Psoas muscle (tissue), 8 donors: Measurements from ENCODE around the gene TMEM74B. TPM values are rescaled to one million over a fixed set of nuclear protein-coding genes. Genes with fewer than 3 reads are reported as not detected.

Experiments
- ATAC-seq, 4 donors: fragments of 200-7000 bp; cut with Tn5 transposase; one replicate each; pipeline ENCODE4 v1.9.1; 2020; ENCODE audit warnings: moderate library complexity in 3 of 4, mild to moderate bottlenecking in 2 of 4
- DNase-seq, 2 donors: peaks; one replicate each; pipeline ENCODE4 v3.0.0-alpha.2; 2020
- H3K27ac ChIP-seq: fragments of 200-600 bp; one replicate; pipeline ENCODE4 v1.8.0; 2022
- H3K27me3 ChIP-seq, 3 donors: fragments of 200-600 bp in 1 of 3; one replicate each; pipeline versions ENCODE4 v1.6.1 to v1.8.0; 2013 to 2022; ENCODE audit warnings: low read length in 2 of 3, mild to moderate bottlenecking in 2 of 3, moderate library complexity in 1 of 3; ENCODE audit not compliant: insufficient read depth in 3 of 3
- H3K36me3 ChIP-seq, 2 donors: fragments of 200-600 bp in 1 of 2; one replicate each; pipeline versions ENCODE4 v1.6.1 to v1.8.0; 2013 to 2022; ENCODE audit warnings: low read depth in 1 of 2, mild to moderate bottlenecking in 1 of 2, moderate library complexity in 1 of 2; ENCODE audit not compliant: insufficient read depth in 1 of 2
- H3K4me1 ChIP-seq: fragments of 200-600 bp; one replicate; pipeline ENCODE4 v1.8.0; 2022
- H3K4me3 ChIP-seq: fragments of 200-600 bp; one replicate; pipeline ENCODE4 v1.8.0; 2022; ENCODE audit warnings: mild to moderate bottlenecking
- H3K9me3 ChIP-seq: fragments of 200-600 bp; one replicate; pipeline ENCODE4 v1.8.0; 2022
- CTCF ChIP-seq: fragments of 200-600 bp; IDR thresholded peaks from one replicate; pipeline ENCODE4 v1.8.0; 2022; ENCODE audit warnings: antibody characterized with exemption
- WGBS, 3 donors: extraction: QIAGEN DNeasy Blood & Tissue Kit; methylation state at CpG; one replicate each; pipeline versions ENCODE4 v1.1.6 to v1.1.7; 2013; 5-methylcytosine and 5-hydroxymethylcytosine counted together
- intact Hi-C, 2 donors: fragments of 100-400 bp; cut with DNase I; formaldehyde crosslinking; loops; one replicate each; pipeline versions ENCODE4 v1.11.0 to v1.14.2; 2022
- polyA plus RNA-seq, 3 donors: library from polyadenylated mRNA; stranded (reverse); fragments of 200-250 nt; gene quantifications; one replicate each; pipeline ENCODE4 v1.2.3, GENCODE V29; 2013
- total RNA-seq, 4 donors: library from RNA; stranded (reverse); fragmentation: NEBNext Ultra II Directional in 2 of 4; extraction: Animal tissue kit (Norgen Biotek cat#: 25700) in 2 of 4; gene quantifications; one replicate each; pipeline versions ENCODE4 v1.2.1 to v1.2.4, GENCODE V29; 2021 to 2023
- donor health status: healthy with polysubstance abuse.
- donor health status: DM: no; HTN: no; CAD: no; lungs with moderate emphysema.
- donor health status: Bipolar disorder and iron deficiency.
- donor health status: healthy.
- donor health status: DM: yes; HTN: yes; CAD: no.
- donor health status: DM: no; HTN: no; CAD: no.
- donor health status: DM: no; HTN: no; CAD: no.
- donor health status: DM: yes; HTN: yes; CAD: no.

Gene TMEM74B
- total and polyA plus RNA-seq, 7 donors: 0.22 to 2.1 (median 0.67) TPM

DNA sequence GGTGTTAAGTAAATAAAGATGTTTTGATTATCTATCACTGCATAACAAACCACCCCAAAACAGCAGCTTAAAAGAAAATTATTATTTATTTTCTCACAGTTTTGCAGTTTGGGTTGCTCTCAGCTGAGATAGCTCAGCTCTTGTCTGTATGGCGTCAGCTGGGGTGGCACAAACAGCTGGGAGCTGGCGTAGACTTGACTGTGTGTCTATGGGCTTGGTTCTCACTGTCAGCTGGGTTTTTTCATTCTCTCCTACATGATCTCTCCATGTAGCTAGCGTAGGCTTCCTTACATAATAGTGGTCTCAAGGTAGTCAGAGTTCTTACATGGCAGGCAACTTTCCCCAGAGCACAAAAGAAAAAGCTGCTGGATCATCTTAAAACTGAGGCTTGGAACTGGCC is 6.5 kb upstream of the TMEM74B start:
- no peak overlapping the region for H3K27ac ChIP-seq
- no peaks in the 10 kb centered on the region for H3K9me3 ChIP-seq
- no peak for TF ChIP-seq CTCF
- no peak for DNase-seq
- H3K36me3 ChIP-seq: no peaks in the 10 kb centered on the region
- ATAC-seq: no peak
- 53 to 69% (median 61%) methylated on average over 3 of the region's 3 CpGs for WGBS, 3 donors
- no peaks in the 10 kb centered on the region for H3K27me3 ChIP-seq
- intact Hi-C loops: no loop called here
- H3K4me1 ChIP-seq: no peaks in the 10 kb centered on the region
- H3K4me3 ChIP-seq: no peak overlapping the region

DNA sequence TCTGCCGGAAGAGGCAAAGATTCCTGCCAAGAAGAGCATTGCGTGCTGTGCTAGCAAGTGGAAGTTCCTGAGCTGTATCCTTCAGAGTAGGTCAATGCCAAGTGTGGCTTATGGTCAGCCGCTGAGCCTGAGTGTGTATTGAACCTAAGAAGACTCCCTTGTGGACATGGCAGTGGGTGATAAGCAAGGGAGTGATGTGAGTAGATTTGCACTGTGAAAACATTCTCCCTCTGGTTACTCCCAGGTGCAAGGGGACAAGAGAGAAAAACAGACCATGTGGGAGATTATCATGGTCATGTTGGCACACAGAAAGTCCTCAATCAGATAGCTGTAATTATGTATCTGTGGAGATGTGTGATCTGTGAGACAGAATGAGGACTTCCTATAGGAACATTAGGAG is 6.1 kb upstream of the TMEM74B start:
- Histone ChIP-seq H3K9me3 (no peaks in the 10 kb centered on the region), H3K4me1 (no peaks in the 10 kb centered on the region), H3K27me3 (peaks cover 0 to 2% (median 0%) of the 10 kb centered on the region in 3 donors), H3K27ac (no peak overlapping the region), H3K4me3 (no peak overlapping the region), H3K36me3 (no peaks in the 10 kb centered on the region)
- TF ChIP-seq CTCF: no peak
- ATAC-seq: no peak
- WGBS, 3 donors: 44 to 60% (median 56%) methylated on average over 3 of the region's 3 CpGs
- no peak for DNase-seq
- intact Hi-C loops: no loop called here

- H3K4me3 ChIP-seq: no peak overlapping the region
- no peak for ATAC-seq
- intact Hi-C loops: loop anchor here in 1 of 2 donors (10.0 kb wide), 1 partner anchor 235 kb away; no protein-coding TSS in a partner anchor
- no peaks in the 10 kb centered on the region for H3K9me3 ChIP-seq
- H3K4me1 ChIP-seq: no peaks in the 10 kb centered on the region
- DNase-seq: no peak
- 43 to 63% (median 61%) methylated on average over 1 of the region's 1 CpG for WGBS, 3 donors
- no peak overlapping the region for H3K27ac ChIP-seq
- H3K36me3 ChIP-seq: no peaks in the 10 kb centered on the region
- no peak for TF ChIP-seq CTCF
- H3K27me3 ChIP-seq: peaks cover 0 to 6% (median 0%) of the 10 kb centered on the region in 3 donors
These were observed 5.0 kb upstream of the TMEM74B start for GRCh38 chr20:1189827-1190226.

DNA sequence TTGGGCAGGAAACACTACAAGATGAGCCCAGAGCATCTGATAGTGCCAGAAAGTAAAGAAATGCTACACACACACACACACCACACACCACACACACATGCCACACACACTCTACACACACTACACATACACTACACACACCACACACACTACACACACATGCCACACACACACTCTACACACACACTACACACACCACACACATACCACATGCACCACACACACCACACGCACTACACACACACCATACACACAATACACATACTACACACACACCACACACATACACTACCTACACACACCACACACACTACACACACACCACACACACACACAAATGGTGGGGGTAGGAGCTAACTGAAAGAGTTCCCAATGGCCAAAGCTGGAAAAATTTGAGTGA is 3.6 kb upstream of the TMEM74B start:
- Histone ChIP-seq H3K27ac (no peak overlapping the region), H3K36me3 (no peaks in the 10 kb centered on the region), H3K27me3 (peaks cover 0 to 20% (median 4%) of the 10 kb centered on the region in 3 donors), H3K9me3 (no peaks in the 10 kb centered on the region), H3K4me3 (no peak overlapping the region), H3K4me1 (no peaks in the 10 kb centered on the region)
- no peak for DNase-seq
- 96 to 100% (median 100%) methylated on average over 1 of the region's 1 CpG for WGBS, 3 donors
- no peak for ATAC-seq
- intact Hi-C loops: loop anchor here in 1 of 2 donors (10.0 kb wide), 1 partner anchor 234 kb away; no protein-coding TSS in a partner anchor
- no peak for TF ChIP-seq CTCF

DNA sequence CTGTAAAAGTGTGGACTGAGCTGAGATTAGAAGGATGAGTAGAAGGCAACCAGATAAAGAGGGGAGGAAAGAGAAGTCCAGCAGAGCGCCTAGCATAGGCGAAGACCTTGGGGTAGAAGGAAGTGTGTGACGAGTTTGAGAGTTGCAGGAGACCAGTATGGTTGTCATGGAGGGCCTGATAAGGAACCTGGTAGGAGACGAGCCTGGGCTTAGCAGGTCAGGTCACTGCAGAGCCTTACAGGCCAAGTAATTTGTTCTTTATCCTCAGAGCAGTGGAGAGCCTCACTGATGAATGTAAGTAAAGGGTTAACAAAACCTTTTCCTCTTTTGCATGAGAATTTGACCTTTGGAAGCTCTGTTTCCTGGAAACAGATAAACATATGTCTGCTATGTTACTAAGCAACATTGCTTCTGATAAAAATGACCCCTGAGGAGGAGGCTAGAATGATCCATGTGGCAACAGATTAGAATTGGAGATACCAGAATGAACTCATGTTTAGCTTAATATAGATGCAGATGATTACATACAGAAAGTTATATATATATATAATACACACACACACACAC is 2.9 kb upstream of the TMEM74B start:
- ATAC-seq (no peak), DNase-seq (no peak)
- intact Hi-C loops: loop anchor here in 1 of 2 donors (10.0 kb wide), 1 partner anchor 233 kb away; no protein-coding TSS in a partner anchor
- TF ChIP-seq CTCF: no peak
- no peaks in the 10 kb centered on the region for H3K9me3 ChIP-seq
- no peak overlapping the region for H3K4me3 ChIP-seq
- H3K4me1 ChIP-seq: no peaks in the 10 kb centered on the region
- 77 to 79% (median 78%) methylated on average over 4 of the region's 4 CpGs for WGBS, 3 donors
- peaks cover 0 to 21% (median 4%) of the 10 kb centered on the region in 3 donors for H3K27me3 ChIP-seq
- no peak overlapping the region for H3K27ac ChIP-seq
- no peaks in the 10 kb centered on the region for H3K36me3 ChIP-seq
